Activated T-cell treated with anti-CD3 and anti-CD28 coated beads, Interleukin-2, amount 50 U/mL, for 1 hour (primary cell): ENCODE data around the gene LEP.

Source experiments
- DNase-seq: peaks from one replicate; pipeline ENCODE4 v3.0.0-alpha.2; 2020

The LEP gene

GRCh38 chr7:128240696-128241386 is at the start of gene LEP:
Gene LEP, plus strand, starts transcription at chr7:128241278. Its CDS starts 10,741 bp downstream, at chr7:128252019.
- no peak for DNase-seq

- no peak for DNase-seq
These were observed 48.5 kb upstream of the LEP start for GRCh38 chr7:128192497-128193142.

GRCh38 chr7:128194533-128195282 is 46.4 kb upstream of the LEP start:
- no peak for DNase-seq

- no peak for DNase-seq
These were observed 43.5 kb upstream of the LEP start for GRCh38 chr7:128197589-128197988.

- no peak for DNase-seq
These were observed 43.0 kb upstream of the LEP start for GRCh38 chr7:128197989-128198580.

GRCh38 chr7:128200376-128200775 is 40.7 kb upstream of the LEP start:
- DNase-seq = no peak

- DNase-seq = no peak
These were observed 39.9 kb upstream of the LEP start for GRCh38 chr7:128201067-128201689.

GRCh38 chr7:128201690-128202085 is 39.4 kb upstream of the LEP start:
- no peak for DNase-seq

GRCh38 chr7:128202287-128202957 is 38.7 kb upstream of the LEP start:
- no peak for DNase-seq

GRCh38 chr7:128203047-128203491 is 38.0 kb upstream of the LEP start:
- DNase-seq = no peak

GRCh38 chr7:128203710-128204214 is 37.3 kb upstream of the LEP start:
- no peak for DNase-seq

- DNase-seq = no peak
These were observed 36.6 kb upstream of the LEP start for GRCh38 chr7:128204455-128204854.

GRCh38 chr7:128205068-128205467 is 36.0 kb upstream of the LEP start:
- no peak for DNase-seq

- DNase-seq = no peak
These were observed 34.9 kb upstream of the LEP start for GRCh38 chr7:128206017-128206746.

GRCh38 chr7:128206747-128207500 is 34.2 kb upstream of the LEP start:
- DNase-seq = no peak

GRCh38 chr7:128207609-128208008 is 33.5 kb upstream of the LEP start:
- no peak for DNase-seq

- DNase-seq = peak; percentile 70
These were observed 31.6 kb upstream of the LEP start for GRCh38 chr7:128209229-128210035.

- DNase-seq = no peak
These were observed 31.1 kb upstream of the LEP start for GRCh38 chr7:128210036-128210347.

GRCh38 chr7:128210590-128211570 is 30.2 kb upstream of the LEP start:
- DNase-seq = no peak
